ENCODE results near the gene ANKRD17.

GRCh38 chr4:73156394-73156793, 102.2 kb downstream of the ANKRD17 start:
- TF ChIP-seq, protein P1, sequence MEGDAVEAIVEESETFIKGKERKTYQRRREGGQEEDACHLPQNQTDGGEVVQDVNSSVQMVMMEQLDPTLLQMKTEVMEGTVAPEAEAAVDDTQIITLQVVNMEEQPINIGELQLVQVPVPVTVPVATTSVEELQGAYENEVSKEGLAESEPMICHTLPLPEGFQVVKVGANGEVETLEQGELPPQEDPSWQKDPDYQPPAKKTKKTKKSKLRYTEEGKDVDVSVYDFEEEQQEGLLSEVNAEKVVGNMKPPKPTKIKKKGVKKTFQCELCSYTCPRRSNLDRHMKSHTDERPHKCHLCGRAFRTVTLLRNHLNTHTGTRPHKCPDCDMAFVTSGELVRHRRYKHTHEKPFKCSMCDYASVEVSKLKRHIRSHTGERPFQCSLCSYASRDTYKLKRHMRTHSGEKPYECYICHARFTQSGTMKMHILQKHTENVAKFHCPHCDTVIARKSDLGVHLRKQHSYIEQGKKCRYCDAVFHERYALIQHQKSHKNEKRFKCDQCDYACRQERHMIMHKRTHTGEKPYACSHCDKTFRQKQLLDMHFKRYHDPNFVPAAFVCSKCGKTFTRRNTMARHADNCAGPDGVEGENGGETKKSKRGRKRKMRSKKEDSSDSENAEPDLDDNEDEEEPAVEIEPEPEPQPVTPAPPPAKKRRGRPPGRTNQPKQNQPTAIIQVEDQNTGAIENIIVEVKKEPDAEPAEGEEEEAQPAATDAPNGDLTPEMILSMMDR (IDR thresholded peaks at IDR 0.05; ENCODE audit: low read length): no peak
- no peak for TF ChIP-seq EZH2 (IDR thresholded peaks at IDR 0.05; ENCODE audit: borderline replicate concordance, low read length)

Data from OCI-LY1 (cell line).